ENCODE measurements around the gene ASB10.

DNA sequence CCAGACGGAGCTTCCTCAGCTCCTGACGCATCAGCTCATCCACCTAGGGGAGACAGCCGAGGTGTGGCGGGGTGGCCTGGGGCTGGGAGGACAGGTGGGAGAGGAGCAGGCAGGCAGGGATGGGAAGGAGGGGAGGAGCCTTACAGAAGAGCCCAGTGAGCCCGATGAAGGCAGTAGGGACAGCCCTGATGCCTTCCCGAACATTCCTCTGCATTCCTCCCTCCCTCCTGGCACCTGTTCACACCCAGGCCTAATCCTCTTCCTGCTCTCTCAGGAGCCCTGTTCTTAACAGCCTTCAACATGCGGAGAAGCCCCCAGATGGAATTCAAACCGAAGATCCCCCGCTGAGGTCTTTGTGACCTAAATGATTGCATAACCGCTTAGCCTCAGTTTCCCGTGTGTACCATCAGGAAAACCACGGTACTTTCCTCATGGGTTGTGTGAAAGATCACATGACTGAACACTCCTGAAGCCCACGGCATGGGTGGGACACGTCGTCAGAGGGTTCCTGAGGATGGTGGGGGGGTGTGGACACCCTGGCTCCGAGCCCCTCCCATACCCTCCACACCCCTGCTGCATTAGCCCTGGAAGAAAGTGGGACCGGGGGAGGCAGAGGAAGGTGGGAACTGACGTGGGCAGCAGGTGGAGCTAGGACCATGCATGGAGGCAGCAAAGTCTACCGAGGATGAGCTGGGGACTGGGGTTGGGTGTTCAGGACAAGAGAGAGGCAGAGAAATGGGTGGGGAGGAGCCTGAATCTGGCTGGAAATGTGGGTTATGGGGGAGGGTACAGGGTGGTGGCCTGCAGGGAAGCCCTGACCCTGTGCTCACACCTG lies 8.8 kb upstream of the ASB10 start:
- TF ChIP-seq, protein P1, sequence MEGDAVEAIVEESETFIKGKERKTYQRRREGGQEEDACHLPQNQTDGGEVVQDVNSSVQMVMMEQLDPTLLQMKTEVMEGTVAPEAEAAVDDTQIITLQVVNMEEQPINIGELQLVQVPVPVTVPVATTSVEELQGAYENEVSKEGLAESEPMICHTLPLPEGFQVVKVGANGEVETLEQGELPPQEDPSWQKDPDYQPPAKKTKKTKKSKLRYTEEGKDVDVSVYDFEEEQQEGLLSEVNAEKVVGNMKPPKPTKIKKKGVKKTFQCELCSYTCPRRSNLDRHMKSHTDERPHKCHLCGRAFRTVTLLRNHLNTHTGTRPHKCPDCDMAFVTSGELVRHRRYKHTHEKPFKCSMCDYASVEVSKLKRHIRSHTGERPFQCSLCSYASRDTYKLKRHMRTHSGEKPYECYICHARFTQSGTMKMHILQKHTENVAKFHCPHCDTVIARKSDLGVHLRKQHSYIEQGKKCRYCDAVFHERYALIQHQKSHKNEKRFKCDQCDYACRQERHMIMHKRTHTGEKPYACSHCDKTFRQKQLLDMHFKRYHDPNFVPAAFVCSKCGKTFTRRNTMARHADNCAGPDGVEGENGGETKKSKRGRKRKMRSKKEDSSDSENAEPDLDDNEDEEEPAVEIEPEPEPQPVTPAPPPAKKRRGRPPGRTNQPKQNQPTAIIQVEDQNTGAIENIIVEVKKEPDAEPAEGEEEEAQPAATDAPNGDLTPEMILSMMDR (IDR thresholded peaks at IDR 0.05), result no peak
- TF ChIP-seq, protein P2, sequence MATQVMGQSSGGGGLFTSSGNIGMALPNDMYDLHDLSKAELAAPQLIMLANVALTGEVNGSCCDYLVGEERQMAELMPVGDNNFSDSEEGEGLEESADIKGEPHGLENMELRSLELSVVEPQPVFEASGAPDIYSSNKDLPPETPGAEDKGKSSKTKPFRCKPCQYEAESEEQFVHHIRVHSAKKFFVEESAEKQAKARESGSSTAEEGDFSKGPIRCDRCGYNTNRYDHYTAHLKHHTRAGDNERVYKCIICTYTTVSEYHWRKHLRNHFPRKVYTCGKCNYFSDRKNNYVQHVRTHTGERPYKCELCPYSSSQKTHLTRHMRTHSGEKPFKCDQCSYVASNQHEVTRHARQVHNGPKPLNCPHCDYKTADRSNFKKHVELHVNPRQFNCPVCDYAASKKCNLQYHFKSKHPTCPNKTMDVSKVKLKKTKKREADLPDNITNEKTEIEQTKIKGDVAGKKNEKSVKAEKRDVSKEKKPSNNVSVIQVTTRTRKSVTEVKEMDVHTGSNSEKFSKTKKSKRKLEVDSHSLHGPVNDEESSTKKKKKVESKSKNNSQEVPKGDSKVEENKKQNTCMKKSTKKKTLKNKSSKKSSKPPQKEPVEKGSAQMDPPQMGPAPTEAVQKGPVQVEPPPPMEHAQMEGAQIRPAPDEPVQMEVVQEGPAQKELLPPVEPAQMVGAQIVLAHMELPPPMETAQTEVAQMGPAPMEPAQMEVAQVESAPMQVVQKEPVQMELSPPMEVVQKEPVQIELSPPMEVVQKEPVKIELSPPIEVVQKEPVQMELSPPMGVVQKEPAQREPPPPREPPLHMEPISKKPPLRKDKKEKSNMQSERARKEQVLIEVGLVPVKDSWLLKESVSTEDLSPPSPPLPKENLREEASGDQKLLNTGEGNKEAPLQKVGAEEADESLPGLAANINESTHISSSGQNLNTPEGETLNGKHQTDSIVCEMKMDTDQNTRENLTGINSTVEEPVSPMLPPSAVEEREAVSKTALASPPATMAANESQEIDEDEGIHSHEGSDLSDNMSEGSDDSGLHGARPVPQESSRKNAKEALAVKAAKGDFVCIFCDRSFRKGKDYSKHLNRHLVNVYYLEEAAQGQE (IDR thresholded peaks at IDR 0.05; ENCODE audit: insufficient read depth in 1 of 2, low read depth in 2 of 2, low read length in 1 of 2), result no peak
- TF ChIP-seq SIN3A (IDR thresholded peaks at IDR 0.05; ENCODE audit: borderline replicate concordance, insufficient read depth, low read depth, low read length), result no peak
- no peak for TF ChIP-seq POLR2AphosphoS5 (IDR thresholded peaks at IDR 0.05; ENCODE audit: low read depth, low read length)

Data from Panc1 (cell line).